SK-N-SH (cell line): ENCODE results near the gene HAT1.

Source experiments
- EP300 ChIP-seq, 2 experiments: IDR thresholded peaks; 2 replicates each; pipeline versions ENCODE4 v1.4.0 to v1.6.1; 2012; ENCODE audit warnings: borderline replicate concordance in 1 of 2, low read depth in 1 of 2, low read length in 1 of 2
- FOXJ3 ChIP-seq: sonication (generic); formaldehyde crosslinking; IDR thresholded peaks from 2 replicates; pipeline ENCODE4 v1.5.1; 2020; ENCODE audit warnings: mild to moderate bottlenecking, missing genetic modification reagents
- FOXM1 ChIP-seq: IDR thresholded peaks from 2 replicates; pipeline ENCODE4 v1.4.0; 2012; ENCODE audit warnings: low read depth, mild to moderate bottlenecking
- GATA2 ChIP-seq: sonication (generic); formaldehyde crosslinking; IDR thresholded peaks from 2 replicates; pipeline ENCODE4 v1.5.0; 2020; ENCODE audit warnings: mild to moderate bottlenecking, missing genetic modification reagents
- POLR2AphosphoS5 ChIP-seq: IDR thresholded peaks from 2 replicates; pipeline ENCODE4 v1.6.1; 2012; ENCODE audit warnings: low read depth, low read length
- TCF12 ChIP-seq: IDR thresholded peaks from 2 replicates; pipeline ENCODE4 v1.4.0; 2012
- TEAD4 ChIP-seq: IDR thresholded peaks from 2 replicates; pipeline ENCODE4 v1.4.0; 2012; ENCODE audit warnings: mild to moderate bottlenecking, borderline replicate concordance; ENCODE audit not compliant: insufficient read depth
- TF ChIP-seq, protein P1 (sequence below): fragments of 200-600 bp; sonication (generic); IDR thresholded peaks from 2 replicates; pipeline ENCODE4 v1.6.1; 2017; ENCODE audit warnings: antibody characterized with exemption, mild to moderate bottlenecking, moderate library complexity

DNA sequence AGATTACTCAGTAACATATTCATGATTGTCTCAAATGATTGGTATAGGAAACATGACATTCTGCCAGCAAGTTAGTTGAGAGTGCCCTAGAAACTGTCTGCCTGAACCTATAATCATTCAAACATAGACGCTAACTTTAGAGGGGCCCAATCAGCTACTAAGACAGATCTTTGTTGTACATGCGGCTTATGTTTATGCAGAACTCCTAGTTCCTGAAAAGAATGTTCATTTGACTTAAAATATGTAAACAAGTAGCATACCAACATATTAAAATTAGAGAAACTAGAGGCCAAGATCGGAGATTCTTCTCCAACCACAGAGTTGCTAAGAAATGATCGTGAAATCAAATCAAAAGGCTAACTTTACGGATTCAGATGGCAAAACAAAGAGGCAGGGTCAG, 73.3 kb downstream of the HAT1 start:
- TF ChIP-seq, protein P1, sequence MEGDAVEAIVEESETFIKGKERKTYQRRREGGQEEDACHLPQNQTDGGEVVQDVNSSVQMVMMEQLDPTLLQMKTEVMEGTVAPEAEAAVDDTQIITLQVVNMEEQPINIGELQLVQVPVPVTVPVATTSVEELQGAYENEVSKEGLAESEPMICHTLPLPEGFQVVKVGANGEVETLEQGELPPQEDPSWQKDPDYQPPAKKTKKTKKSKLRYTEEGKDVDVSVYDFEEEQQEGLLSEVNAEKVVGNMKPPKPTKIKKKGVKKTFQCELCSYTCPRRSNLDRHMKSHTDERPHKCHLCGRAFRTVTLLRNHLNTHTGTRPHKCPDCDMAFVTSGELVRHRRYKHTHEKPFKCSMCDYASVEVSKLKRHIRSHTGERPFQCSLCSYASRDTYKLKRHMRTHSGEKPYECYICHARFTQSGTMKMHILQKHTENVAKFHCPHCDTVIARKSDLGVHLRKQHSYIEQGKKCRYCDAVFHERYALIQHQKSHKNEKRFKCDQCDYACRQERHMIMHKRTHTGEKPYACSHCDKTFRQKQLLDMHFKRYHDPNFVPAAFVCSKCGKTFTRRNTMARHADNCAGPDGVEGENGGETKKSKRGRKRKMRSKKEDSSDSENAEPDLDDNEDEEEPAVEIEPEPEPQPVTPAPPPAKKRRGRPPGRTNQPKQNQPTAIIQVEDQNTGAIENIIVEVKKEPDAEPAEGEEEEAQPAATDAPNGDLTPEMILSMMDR = no peak
- no peak for TF ChIP-seq TEAD4
- no peak for TF ChIP-seq FOXM1
- no peak for TF ChIP-seq GATA2
- no peak for TF ChIP-seq POLR2AphosphoS5
- no peak for TF ChIP-seq TCF12
- TF ChIP-seq FOXJ3 (CRISPR knock-in tag) = no peak
- TF ChIP-seq EP300 (IDR thresholded peaks at IDR 0.05; ENCODE audit: borderline replicate concordance in 1 of 2, low read depth in 1 of 2, low read length in 1 of 2) = no peak
